Activated T-cell treated with anti-CD3 and anti-CD28 coated beads, Interleukin-2, amount 50 U/mL, for 72 hours (primary cell): ENCODE results near the gene PLEKHG1. TPM values are rescaled to one million over a fixed set of nuclear protein-coding genes. Genes with fewer than 3 reads are reported as not detected.

ENCODE experiments used
- ATAC-seq, 2 donors: fragments of 150-1000 bp; cut with Tn5 transposase; replicated peaks in 1 of 2; 2 replicates each; pipeline ENCODE4 v1.10.0; 2021; ENCODE audit warnings: moderate library complexity in 2 of 2, mild to moderate bottlenecking in 1 of 2
- DNase-seq, 2 donors: peaks; one replicate each; pipeline ENCODE4 v3.0.0; 2021 to 2022; ENCODE audit warnings: mixed read lengths in 1 of 2
- H3K27ac Mint-ChIP-seq: one replicate; pipeline ENCODE4 v1.8.0; 2022; ENCODE audit warnings: mild to moderate bottlenecking, moderate library complexity, mixed read lengths
- H3K27me3 Mint-ChIP-seq: one replicate; pipeline ENCODE4 v1.8.0; 2022; ENCODE audit warnings: low read depth, mixed read lengths
- H3K36me3 Mint-ChIP-seq, 2 donors: one replicate each; pipeline ENCODE4 v1.8.0; 2022; ENCODE audit warnings: mixed read lengths in 2 of 2, mild to moderate bottlenecking in 1 of 2; ENCODE audit not compliant: insufficient read depth in 2 of 2
- H3K4me1 Mint-ChIP-seq: one replicate; pipeline ENCODE4 v1.8.0; 2022; ENCODE audit warnings: low read depth, mixed read lengths
- H3K4me3 Mint-ChIP-seq, 2 donors: one replicate each; pipeline ENCODE4 v1.8.0; 2022; ENCODE audit warnings: mild to moderate bottlenecking in 2 of 2, mixed read lengths in 2 of 2, moderate library complexity in 2 of 2
- H3K9me3 Mint-ChIP-seq, 2 donors: one replicate each; pipeline ENCODE4 v1.8.0; 2022; ENCODE audit warnings: mixed read lengths in 2 of 2
- total RNA-seq, 2 donors: library from RNA; stranded (reverse); gene quantifications; one replicate each; pipeline ENCODE4 v1.2.3, GENCODE V29; 2022

The PLEKHG1 gene
- total RNA-seq, 2 donors from 2014 or later, result 25.0 to 27.1 TPM

DNA sequence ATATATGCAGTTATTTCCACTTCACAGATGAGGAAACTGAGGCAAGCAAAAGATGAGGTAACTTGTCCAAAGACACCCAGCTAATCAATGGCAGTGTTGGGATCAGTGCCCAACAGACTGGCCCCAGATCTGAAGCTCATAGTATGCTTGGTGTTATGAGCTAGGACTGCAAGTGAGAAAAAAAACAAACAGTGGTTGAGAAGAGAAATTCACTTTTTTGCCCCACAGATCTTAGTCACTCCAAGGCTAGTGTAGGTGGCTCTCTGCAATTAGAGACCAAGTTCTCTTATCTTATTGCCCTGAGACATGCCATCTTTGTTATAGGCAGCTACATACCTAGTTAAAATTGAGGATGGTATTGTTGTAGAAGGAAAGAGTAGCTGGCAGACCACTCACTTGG, 16.3 kb downstream of the PLEKHG1 start:
- no peak overlapping the region for H3K4me3 Mint-ChIP-seq
- peaks cover 0 to 2% of the 10 kb centered on the region in 2 donors for H3K36me3 Mint-ChIP-seq
- DNase-seq (no peak), ATAC-seq (peak; percentile 45 to 59)
- peaks cover 17% of the 10 kb centered on the region for H3K4me1 Mint-ChIP-seq
- no peak overlapping the region for H3K27ac Mint-ChIP-seq
- peaks cover 34% of the 10 kb centered on the region for H3K27me3 Mint-ChIP-seq
- H3K9me3 Mint-ChIP-seq, result no peaks in the 10 kb centered on the region

DNA sequence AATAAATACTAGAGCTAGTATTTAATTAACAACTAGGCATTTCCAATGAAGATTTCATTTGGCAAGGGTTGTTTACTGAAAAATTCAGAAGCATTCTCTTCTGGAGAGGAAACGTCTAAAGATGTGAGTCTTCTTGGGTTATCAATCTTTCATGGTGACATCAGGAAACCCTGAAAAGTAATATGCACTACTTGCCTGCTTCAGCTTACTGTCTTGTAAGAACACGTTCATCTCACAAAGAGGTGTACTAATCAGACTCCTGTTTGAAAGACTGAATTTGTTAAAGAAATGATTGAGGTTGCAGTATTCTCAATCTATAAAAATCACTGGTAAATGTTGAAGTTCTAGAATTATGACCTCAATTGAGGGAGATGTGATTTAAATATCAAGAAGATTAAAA, 16.9 kb downstream of the PLEKHG1 start:
- H3K4me1 Mint-ChIP-seq, result peaks cover 17% of the 10 kb centered on the region
- no peak overlapping the region for H3K4me3 Mint-ChIP-seq
- H3K36me3 Mint-ChIP-seq, result peaks cover 0 to 2% of the 10 kb centered on the region in 2 donors
- H3K9me3 Mint-ChIP-seq, result no peaks in the 10 kb centered on the region
- H3K27ac Mint-ChIP-seq, result no peak overlapping the region
- ATAC-seq (no peak), DNase-seq (no peak)
- peaks cover 35% of the 10 kb centered on the region for H3K27me3 Mint-ChIP-seq

DNA sequence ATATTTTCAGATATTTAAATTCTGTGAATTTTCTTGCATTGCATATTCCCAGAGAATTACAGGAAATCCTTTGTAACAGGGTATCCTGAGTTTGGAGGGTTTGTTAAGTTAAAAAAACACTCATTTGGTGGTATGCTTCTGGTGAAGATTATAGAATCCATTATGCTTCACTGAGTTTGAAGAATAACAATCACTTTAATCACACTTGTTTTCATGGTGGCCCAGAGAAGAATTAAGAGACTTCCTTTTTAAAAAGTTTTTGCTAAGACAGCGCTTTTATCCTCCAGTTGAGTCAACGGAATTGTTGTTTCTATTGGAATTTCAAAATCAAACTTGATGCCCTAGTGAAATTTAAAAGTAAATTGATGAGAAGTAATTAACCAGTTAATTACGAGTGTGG, 17.4 kb downstream of the PLEKHG1 start:
- Mint-ChIP-seq H3K27ac (no peak overlapping the region), H3K9me3 (no peaks in the 10 kb centered on the region), H3K36me3 (peaks cover 0 to 2% of the 10 kb centered on the region in 2 donors), H3K4me3 (no peak overlapping the region), H3K4me1 (peaks cover 17% of the 10 kb centered on the region), H3K27me3 (peaks cover 35% of the 10 kb centered on the region)
- DNase-seq (no peak), ATAC-seq (no peak)

DNA sequence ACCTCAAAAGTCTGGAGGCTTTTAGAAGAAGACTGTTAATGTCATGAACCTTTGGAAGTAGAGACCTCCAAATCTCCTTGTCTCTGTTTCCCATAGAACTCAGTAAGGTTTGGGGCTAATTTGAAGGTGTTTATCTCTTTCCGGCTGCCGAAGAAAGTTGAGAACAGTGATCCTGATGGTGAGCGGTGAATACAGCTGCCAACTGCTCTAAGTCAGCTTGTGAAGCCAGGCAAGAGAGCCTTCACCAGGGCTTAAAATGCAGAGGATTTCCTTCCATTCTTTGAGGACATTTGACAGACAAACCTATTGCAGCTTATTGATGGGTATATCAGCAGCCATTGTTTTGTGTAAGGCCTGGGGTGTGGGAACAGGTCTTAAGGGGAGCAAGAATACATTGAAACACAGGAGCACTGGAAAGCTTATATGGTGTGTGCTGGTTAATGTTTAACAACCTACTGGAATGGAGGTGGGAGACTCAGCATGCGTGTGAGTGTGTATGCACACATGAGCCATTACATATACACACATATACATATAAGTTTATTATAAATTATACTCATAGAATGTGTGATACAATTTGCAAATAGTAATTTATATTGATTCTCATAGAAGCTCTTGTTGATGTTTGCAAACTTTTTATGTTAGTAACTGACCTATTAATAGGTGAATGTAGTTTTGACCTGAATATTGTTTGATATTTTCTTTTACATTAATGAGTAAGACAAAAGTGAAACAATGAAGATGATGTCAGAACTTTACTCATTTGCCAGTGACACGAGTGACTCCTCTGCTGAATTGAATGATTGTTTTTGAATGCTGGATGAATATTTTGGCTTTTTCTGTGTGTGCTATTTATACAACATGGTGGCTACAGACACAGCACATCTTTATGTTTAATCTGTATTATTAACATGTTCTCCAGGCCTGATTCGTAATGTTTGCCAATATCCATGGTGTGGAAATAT, 18.1 kb downstream of the PLEKHG1 start:
- Mint-ChIP-seq H3K27ac (no peak overlapping the region), H3K27me3 (peaks cover 35% of the 10 kb centered on the region), H3K4me1 (peaks cover 22% of the 10 kb centered on the region), H3K4me3 (no peak overlapping the region), H3K36me3 (peaks cover 0 to 2% of the 10 kb centered on the region in 2 donors), H3K9me3 (no peaks in the 10 kb centered on the region)
- peak; percentile 43 to 61 for ATAC-seq
- DNase-seq, result no peak

DNA sequence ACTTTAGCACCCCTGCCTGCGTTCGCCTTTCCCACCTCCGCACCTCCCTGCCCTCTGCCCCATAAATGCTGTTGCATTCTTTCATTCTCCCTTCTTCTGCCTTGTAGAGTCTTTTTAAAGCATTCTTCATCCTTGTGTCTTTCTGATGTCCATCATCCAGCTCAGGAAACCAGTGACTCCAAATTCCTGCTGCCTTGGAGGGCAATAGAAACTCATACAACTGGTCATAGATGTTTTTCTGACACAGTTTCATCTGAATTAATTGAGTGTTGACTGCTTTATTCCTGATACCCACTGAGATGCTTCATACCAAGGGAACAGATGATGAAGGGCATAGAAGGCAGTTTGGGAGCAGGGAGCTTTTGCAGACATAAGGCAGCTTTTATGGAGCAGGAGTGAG, 19.6 kb downstream of the PLEKHG1 start:
- Mint-ChIP-seq H3K9me3 (no peaks in the 10 kb centered on the region), H3K27ac (no peak overlapping the region), H3K36me3 (peaks cover 0 to 2% of the 10 kb centered on the region in 2 donors), H3K4me3 (no peak overlapping the region), H3K4me1 (peaks cover 35% of the 10 kb centered on the region), H3K27me3 (peaks cover 33% of the 10 kb centered on the region)
- DNase-seq, result no peak
- no peak for ATAC-seq

DNA sequence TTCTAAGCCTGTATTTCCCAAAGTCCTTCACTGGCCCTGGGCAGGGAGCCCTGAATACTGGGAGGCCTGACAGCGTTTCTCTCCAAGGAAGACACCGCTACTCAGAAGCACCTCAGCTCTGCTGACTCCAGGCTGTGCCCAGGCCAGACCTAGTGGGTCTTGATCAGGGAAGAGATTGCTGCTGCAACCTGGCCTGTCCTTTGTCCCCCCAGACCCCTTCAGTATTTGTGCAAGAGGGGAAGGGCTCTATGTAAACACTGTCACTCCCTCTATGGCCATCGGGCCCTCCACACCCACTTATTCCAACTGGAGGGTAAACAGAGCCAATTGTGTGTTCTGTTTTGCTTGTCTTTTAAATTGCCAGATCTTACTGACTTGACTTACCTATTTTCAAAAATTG, 20.6 kb downstream of the PLEKHG1 start:
- H3K9me3 Mint-ChIP-seq, result no peaks in the 10 kb centered on the region
- H3K36me3 Mint-ChIP-seq, result peaks cover 0 to 2% of the 10 kb centered on the region in 2 donors
- peaks cover 36% of the 10 kb centered on the region for H3K4me1 Mint-ChIP-seq
- DNase-seq (no peak), ATAC-seq (no peak)
- H3K27ac Mint-ChIP-seq, result no peak overlapping the region
- H3K4me3 Mint-ChIP-seq, result no peak overlapping the region
- H3K27me3 Mint-ChIP-seq, result peaks cover 37% of the 10 kb centered on the region

DNA sequence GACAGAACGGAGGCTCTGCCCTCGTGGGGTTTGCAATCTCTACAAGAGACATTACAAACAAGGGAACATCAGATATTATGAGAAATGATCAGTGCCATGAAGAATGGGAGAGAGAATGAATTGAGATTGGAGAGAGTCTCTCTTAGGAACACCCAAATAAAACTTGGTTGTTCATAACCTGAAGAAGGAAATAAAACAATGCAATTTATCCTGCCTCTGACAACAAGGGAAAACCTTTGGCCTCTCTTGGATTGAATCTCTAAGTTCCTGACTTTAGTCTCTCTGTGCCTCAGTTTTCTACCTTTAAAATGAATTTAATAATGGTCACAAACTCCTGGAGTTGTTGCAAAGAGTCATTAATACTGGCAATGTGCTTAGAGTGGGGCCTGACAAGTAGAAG, 21.1 kb downstream of the PLEKHG1 start:
- H3K9me3 Mint-ChIP-seq, result no peaks in the 10 kb centered on the region
- ATAC-seq, result no peak
- H3K27ac Mint-ChIP-seq, result no peak overlapping the region
- H3K4me3 Mint-ChIP-seq, result no peak overlapping the region
- no peak for DNase-seq
- H3K36me3 Mint-ChIP-seq, result peaks cover 0 to 2% of the 10 kb centered on the region in 2 donors
- peaks cover 36% of the 10 kb centered on the region for H3K4me1 Mint-ChIP-seq
- H3K27me3 Mint-ChIP-seq, result peaks cover 42% of the 10 kb centered on the region

DNA sequence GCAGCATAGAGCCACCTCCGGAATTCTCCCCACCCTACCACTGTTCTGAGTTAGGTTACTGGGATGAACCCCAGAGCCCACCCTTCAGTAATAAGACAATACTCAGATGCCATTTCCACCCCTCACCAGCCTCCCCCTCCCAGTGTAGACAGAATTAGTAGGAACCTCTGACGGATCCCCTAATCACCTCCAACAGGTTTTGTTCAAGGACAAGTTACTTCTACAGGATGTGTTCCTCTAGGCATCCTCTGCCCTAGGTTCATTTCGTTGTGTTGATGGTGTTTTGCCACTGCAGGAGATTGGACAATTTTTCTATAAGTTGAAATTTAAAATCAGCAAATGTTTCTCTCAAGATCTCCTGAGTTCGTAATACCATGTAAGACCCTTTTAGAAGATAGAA, 22.8 kb downstream of the PLEKHG1 start:
- H3K4me1 Mint-ChIP-seq, result peaks cover 31% of the 10 kb centered on the region

DNA sequence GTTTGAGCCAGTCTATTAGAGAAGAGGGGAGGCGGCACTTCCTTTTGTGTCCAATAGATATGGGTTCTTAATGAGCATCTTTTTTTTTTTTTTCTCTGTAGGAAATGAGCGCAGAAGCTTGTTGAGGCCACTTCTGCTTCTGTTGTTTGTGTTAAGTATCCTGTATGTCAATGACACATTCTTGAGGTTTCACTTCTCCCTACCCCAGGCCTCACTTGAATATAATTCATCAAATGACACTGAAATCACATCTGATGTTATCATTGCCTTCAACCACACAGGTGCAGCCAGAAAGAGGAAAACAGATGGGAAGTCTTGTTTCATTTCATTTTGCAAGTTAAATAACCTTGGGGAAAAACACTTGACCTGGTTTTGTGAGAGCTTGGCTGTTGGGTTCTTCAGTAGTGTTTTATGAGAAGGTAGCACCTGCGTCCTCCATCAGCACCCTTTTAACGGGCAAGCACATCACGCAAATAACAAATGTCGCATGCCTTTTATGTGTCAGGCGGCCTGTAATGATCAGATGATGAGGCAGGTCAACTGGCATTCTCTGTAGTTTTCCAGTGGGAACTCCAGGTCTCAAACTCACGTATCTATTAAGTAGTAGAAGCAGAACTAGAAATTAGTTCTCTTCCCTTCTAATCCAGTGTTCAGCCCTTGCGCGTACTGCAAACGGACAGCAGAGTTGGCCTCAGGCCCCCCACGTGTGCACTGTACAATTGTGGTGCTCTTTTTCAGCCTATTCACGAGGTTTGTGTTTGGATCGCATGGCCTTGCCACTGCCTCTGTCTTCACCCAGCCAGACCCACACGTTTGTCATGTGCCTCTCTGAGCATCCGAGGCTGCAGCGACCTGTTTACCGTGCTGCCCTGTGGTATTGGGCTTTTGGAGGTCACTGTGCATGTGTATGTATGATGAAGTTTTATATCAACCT, 23.5 kb downstream of the PLEKHG1 start:
- DNase-seq, result no peak
- ATAC-seq, result peak; percentile 88 to 92
- Mint-ChIP-seq H3K36me3 (peaks cover 0 to 2% of the 10 kb centered on the region in 2 donors), H3K4me1 (peaks cover 27% of the 10 kb centered on the region), H3K27me3 (peaks cover 31% of the 10 kb centered on the region), H3K27ac (no peak overlapping the region), H3K4me3 (peak overlapping the region; percentile 6 to 38), H3K9me3 (no peaks in the 10 kb centered on the region)

More for the DNA sequence above, 22.8 kb downstream of the PLEKHG1 start:
- H3K27me3 Mint-ChIP-seq, result peaks cover 32% of the 10 kb centered on the region
- peaks cover 0 to 2% of the 10 kb centered on the region in 2 donors for H3K36me3 Mint-ChIP-seq
- no peak for DNase-seq
- H3K9me3 Mint-ChIP-seq, result no peaks in the 10 kb centered on the region
- no peak overlapping the region for H3K27ac Mint-ChIP-seq
- no peak for ATAC-seq
- no peak overlapping the region for H3K4me3 Mint-ChIP-seq

DNA sequence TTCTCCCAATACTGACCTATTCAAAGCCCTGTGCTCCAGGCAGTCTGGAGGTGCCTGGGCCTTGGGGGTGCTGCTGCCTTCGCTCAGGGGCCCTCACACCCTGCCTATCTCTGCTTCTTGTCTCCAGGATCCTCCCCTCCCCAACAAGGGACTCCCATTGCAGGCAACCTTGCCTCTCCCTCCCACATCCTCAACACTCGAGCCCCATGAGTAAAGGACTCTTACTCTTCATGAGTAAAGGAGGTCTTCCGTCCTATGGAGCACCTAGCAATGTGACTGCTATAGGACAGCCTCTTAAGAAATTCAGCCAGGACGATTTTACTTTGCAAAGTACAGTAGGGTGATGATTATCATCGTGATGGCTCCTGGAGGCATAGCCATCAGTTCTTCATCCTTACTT, 24.5 kb downstream of the PLEKHG1 start:
- Mint-ChIP-seq H3K9me3 (no peaks in the 10 kb centered on the region), H3K27ac (no peak overlapping the region), H3K4me1 (peaks cover 22% of the 10 kb centered on the region), H3K4me3 (no peak overlapping the region), H3K36me3 (peaks cover 0 to 2% of the 10 kb centered on the region in 2 donors), H3K27me3 (peaks cover 29% of the 10 kb centered on the region)
- no peak for DNase-seq
- no peak for ATAC-seq

DNA sequence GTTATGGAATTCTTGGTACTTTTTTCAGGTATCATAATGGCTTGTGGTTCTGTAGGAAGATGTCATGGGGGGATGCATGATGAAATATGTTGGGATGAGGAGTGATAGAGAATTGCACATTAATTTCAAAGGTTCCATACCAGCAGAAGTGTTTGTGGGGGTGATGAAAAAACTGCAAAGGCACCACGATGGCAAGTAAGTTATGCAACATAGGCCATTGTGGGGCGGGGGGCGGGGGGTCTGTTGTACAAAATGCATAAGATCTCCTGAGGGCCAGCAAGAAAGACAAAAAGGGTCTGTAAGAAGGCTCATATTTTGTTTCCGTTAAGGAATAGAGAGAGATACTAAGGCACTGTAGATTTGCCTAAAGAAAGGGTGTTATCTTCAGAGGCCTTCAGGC, 26.2 kb downstream of the PLEKHG1 start:
- Mint-ChIP-seq H3K36me3 (no peaks in the 10 kb centered on the region), H3K9me3 (no peaks in the 10 kb centered on the region)
- ATAC-seq, result no peak

DNA sequence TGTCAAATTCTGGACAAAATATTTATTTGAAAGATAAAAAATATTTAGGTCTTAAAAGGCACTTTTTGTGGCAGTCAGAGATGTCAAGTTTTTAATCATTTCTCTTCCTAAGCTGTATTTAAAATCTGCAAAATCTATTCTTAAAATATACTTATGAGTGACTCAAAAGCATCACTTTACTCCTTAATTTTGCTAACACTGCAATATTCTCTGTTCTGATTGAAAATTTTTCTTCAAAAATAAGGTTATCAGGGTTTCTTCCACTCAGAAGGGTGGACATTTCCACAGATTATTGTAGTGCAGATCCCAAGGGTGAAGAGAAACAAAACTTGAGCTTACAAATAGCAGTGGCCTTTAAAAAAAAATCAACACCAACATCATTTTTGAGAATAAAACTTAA, 27.5 kb downstream of the PLEKHG1 start:
- Mint-ChIP-seq H3K36me3 (no peaks in the 10 kb centered on the region), H3K4me3 (no peak overlapping the region), H3K9me3 (no peaks in the 10 kb centered on the region), H3K4me1 (peaks cover 37% of the 10 kb centered on the region), H3K27me3 (peaks cover 23% of the 10 kb centered on the region), H3K27ac (no peak overlapping the region)
- no peak for ATAC-seq
- DNase-seq, result no peak

More for the DNA sequence above, 26.2 kb downstream of the PLEKHG1 start:
- H3K4me1 Mint-ChIP-seq, result peaks cover 25% of the 10 kb centered on the region
- no peak for DNase-seq
- no peak overlapping the region for H3K4me3 Mint-ChIP-seq
- peaks cover 24% of the 10 kb centered on the region for H3K27me3 Mint-ChIP-seq
- no peak overlapping the region for H3K27ac Mint-ChIP-seq

DNA sequence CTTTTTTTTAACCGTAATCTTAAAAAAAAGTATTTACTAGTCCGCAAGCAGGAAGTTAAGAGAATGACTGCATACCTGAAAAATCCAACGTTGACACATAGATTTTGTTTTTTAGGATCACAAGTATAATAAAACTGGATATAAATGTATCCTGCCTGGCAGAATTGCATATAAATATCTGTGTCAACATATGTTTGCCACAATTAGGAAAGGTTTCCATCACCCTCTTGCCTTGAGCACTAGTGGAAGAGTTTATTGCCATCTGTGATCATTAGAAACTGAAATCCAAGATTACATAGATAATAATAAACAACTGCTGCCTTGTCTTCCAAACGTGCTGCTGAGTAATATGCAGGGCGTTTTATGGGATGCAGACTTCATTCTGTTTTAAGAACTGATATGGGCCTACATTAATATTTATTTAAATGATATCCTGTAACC, 27.9 kb downstream of the PLEKHG1 start:
- no peak for ATAC-seq
- no peaks in the 10 kb centered on the region for H3K9me3 Mint-ChIP-seq
- H3K27me3 Mint-ChIP-seq, result peaks cover 23% of the 10 kb centered on the region
- H3K27ac Mint-ChIP-seq, result no peak overlapping the region
- peaks cover 38% of the 10 kb centered on the region for H3K4me1 Mint-ChIP-seq
- no peak for DNase-seq
- no peaks in the 10 kb centered on the region for H3K36me3 Mint-ChIP-seq
- H3K4me3 Mint-ChIP-seq, result no peak overlapping the region
